ENCODE results near the gene CECR2. TPM values are rescaled to one million over a fixed set of nuclear protein-coding genes. Genes with fewer than 3 reads are reported as not detected.
A peak's percentile ranks its signal among the peaks of the same experiment; 100 is the strongest.

CECR2 gene
- total and polyA plus RNA-seq, 4 experiments from 2014 or later: not detected

DNA sequence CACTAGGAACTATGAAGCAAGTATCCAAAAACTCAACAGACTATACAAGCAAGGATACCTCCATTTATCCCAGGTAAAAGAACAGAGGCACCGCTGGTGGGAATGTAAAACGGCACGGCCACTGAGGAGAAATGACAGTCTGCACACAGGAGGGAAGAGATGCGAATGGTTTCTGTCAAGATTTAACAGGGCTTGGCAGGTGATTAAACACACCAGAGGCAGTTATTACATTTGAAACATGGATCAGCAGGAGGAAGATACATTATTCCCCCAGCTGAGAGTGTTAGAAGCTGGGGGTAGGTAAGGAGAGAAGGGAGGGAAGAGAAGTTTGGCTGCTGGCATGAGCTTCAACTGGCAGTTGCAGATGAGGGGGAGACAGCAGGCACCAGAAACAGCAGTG, 229.1 kb downstream of the CECR2 start:
- ChIA-PET CTCF (ENCODE audit: partially characterized antibody) (no interaction called here), POLR2A (ENCODE audit: partially characterized antibody) (no interaction called here)
- no peaks in the 10 kb centered on the region for H3K9me3 ChIP-seq (ENCODE audit: control insufficient read depth in 1 of 2, low read length in 2 of 2)
- no peaks in the 10 kb centered on the region for H3K4me1 ChIP-seq (ENCODE audit: insufficient read depth, low read length)
- Mint-ChIP-seq H3K4me3 (no peak overlapping the region), H3K36me3 (peaks cover 47 to 78% of the 10 kb centered on the region in 2 donors), H3K9me3 (no peaks in the 10 kb centered on the region), H3K4me1 (peaks cover 0 to 4% (median 2%) of the 10 kb centered on the region in 4 donors), H3K27ac (peak overlapping the region in 2 of 7 donors; percentile 4 to 61), H3K27me3 (no peaks in the 10 kb centered on the region)
- intact Hi-C loops (cut with micrococcal nuclease): no loop called here
- no peak overlapping the region for H3K4me3 ChIP-seq (ENCODE audit: low read length in 2 of 2)
- no peak overlapping the region for H3K27ac ChIP-seq (ENCODE audit: low read depth, low read length)
- H3K27me3 ChIP-seq (ENCODE audit: insufficient read depth, low read length): no peaks in the 10 kb centered on the region
- DNase-seq: no peak
- H3K36me3 ChIP-seq (ENCODE audit: insufficient read depth, low read length): peaks cover 53% of the 10 kb centered on the region

DNA sequence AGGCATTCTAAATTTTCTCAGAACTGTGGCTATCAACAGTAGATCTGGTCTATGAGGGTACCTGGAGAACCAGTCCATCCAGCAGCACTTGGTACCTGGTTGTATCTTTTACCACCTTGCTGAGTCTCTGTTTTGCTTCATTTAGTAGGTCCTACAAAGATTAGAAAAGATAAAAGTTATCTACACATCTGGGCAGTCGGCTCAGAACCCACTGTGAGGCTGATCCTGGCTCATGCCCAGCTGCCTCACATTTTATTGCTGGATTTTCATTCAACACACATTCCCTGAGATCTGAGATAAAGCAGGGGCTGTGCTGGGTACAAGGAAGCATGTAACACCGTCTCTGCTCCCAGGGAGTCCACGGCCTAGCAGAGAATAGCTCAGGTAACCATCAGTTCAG, 231.8 kb downstream of the CECR2 start:
- Mint-ChIP-seq H3K9me3 (no peaks in the 10 kb centered on the region), H3K27ac (peak overlapping the region in 4 of 7 donors; percentile 2 to 78 (median 37)), H3K4me1 (peaks cover 2 to 5% (median 3%) of the 10 kb centered on the region in 4 donors), H3K4me3 (no peak overlapping the region), H3K27me3 (no peaks in the 10 kb centered on the region), H3K36me3 (peaks cover 32 to 62% of the 10 kb centered on the region in 2 donors)
- POLR2A ChIA-PET (ENCODE audit: partially characterized antibody): no interaction called here
- CTCF ChIA-PET (ENCODE audit: partially characterized antibody): no interaction called here
- Histone ChIP-seq H3K4me3 (ENCODE audit: low read length in 2 of 2) (no peak overlapping the region), H3K4me1 (ENCODE audit: insufficient read depth, low read length) (no peaks in the 10 kb centered on the region), H3K36me3 (ENCODE audit: insufficient read depth, low read length) (peaks cover 42% of the 10 kb centered on the region), H3K27me3 (ENCODE audit: insufficient read depth, low read length) (no peaks in the 10 kb centered on the region), H3K27ac (ENCODE audit: low read depth, low read length) (no peak overlapping the region), H3K9me3 (ENCODE audit: control insufficient read depth in 1 of 2, low read length in 2 of 2) (no peaks in the 10 kb centered on the region)
- intact Hi-C loops (cut with micrococcal nuclease): no loop called here
- no peak for DNase-seq

DNA sequence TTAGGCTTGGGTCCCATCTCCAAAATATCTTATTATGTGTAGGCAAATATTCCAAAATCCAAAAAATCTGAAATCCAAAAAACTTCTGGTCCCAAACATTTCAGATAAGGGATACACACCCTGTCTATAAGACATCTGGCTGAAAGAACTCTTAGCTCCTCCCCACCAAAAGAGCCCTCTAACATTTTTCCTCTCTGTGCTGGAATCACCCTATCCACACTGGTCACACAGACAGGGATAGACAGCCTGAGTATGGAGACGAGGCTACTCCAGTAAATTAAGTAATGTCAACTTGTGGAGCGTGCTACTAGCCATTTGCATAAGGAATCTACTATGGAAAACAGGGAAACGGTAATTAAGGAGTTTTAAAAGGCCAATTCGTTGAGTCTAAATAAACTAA, 234.4 kb downstream of the CECR2 start:
- H3K27ac ChIP-seq (ENCODE audit: low read depth, low read length): no peak overlapping the region
- H3K36me3 ChIP-seq (ENCODE audit: insufficient read depth, low read length): peaks cover 27% of the 10 kb centered on the region
- DNase-seq: no peak
- no peaks in the 10 kb centered on the region for H3K27me3 Mint-ChIP-seq
- no peak overlapping the region for H3K4me3 Mint-ChIP-seq
- no peaks in the 10 kb centered on the region for H3K9me3 ChIP-seq (ENCODE audit: control insufficient read depth in 1 of 2, low read length in 2 of 2)
- peaks cover 15 to 37% of the 10 kb centered on the region in 2 donors for H3K36me3 Mint-ChIP-seq
- peak overlapping the region in 1 of 7 donors; percentile 74 for H3K27ac Mint-ChIP-seq
- ChIA-PET POLR2A (ENCODE audit: partially characterized antibody) (no interaction called here), CTCF (ENCODE audit: partially characterized antibody) (interaction anchor here (0.6 kb wide), 1 partner anchor 174 kb away, joined by 3 read pairs; no protein-coding TSS in a partner anchor)
- peaks cover 0 to 4% (median 3%) of the 10 kb centered on the region in 4 donors for H3K4me1 Mint-ChIP-seq
- no peaks in the 10 kb centered on the region for H3K27me3 ChIP-seq (ENCODE audit: insufficient read depth, low read length)
- intact Hi-C loops (cut with micrococcal nuclease): no loop called here
- no peaks in the 10 kb centered on the region for H3K4me1 ChIP-seq (ENCODE audit: insufficient read depth, low read length)
- no peak overlapping the region for H3K4me3 ChIP-seq (ENCODE audit: low read length in 2 of 2)
- no peaks in the 10 kb centered on the region for H3K9me3 Mint-ChIP-seq

DNA sequence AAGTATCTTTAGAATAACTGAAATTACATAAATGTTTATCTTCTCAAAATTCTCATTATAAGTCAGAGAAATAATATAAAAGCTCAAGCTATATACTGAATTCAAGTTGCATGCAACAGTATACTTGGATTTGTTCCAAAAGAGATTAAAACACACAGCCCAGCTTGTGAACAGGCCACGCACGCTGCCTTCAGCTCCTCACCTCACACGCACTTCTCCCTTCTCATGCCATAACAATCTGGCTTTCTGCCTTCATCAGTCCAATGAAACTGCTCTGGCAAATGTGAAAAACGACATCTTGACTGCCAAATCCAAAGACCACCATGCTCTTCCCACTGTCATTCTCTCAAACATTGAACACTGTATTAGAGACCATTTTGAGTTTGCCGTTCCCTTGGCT, 237.2 kb downstream of the CECR2 start:
- peaks cover 33% of the 10 kb centered on the region for H3K36me3 ChIP-seq (ENCODE audit: insufficient read depth, low read length)
- no peak overlapping the region for H3K4me3 Mint-ChIP-seq
- H3K9me3 ChIP-seq (ENCODE audit: control insufficient read depth in 1 of 2, low read length in 2 of 2): no peaks in the 10 kb centered on the region
- H3K27me3 ChIP-seq (ENCODE audit: insufficient read depth, low read length): no peaks in the 10 kb centered on the region
- POLR2A ChIA-PET (ENCODE audit: partially characterized antibody): no interaction called here
- H3K4me1 ChIP-seq (ENCODE audit: insufficient read depth, low read length): no peaks in the 10 kb centered on the region
- no peaks in the 10 kb centered on the region for H3K27me3 Mint-ChIP-seq
- H3K36me3 Mint-ChIP-seq: peaks cover 15 to 28% of the 10 kb centered on the region in 2 donors
- intact Hi-C loops (cut with micrococcal nuclease): no loop called here
- peaks cover 0 to 5% (median 5%) of the 10 kb centered on the region in 4 donors for H3K4me1 Mint-ChIP-seq
- DNase-seq: no peak
- CTCF ChIA-PET (ENCODE audit: partially characterized antibody): interaction anchor here (0.5 kb wide), 1 partner anchor 10 kb away, joined by 3 read pairs; no protein-coding TSS in a partner anchor
- H3K9me3 Mint-ChIP-seq: no peaks in the 10 kb centered on the region
- H3K4me3 ChIP-seq (ENCODE audit: low read length in 2 of 2): no peak overlapping the region
- H3K27ac Mint-ChIP-seq: peak overlapping the region in 1 of 7 donors; percentile 19
- H3K27ac ChIP-seq (ENCODE audit: low read depth, low read length): no peak overlapping the region

Other genes with a start within 250 kb of the CECR2 start
- gene TMEM121B, start 248.1 kb upstream of the CECR2 start, total RNA-seq: under 1 TPM in 1 of 2 experiments, not detected in 1; 0.12 TPM
- gene TMEM121B, start 248.1 kb upstream of the CECR2 start, polyA plus RNA-seq: not detected
- 10 to 100 TPM; 23.1 to 23.3 TPM for gene HDHD5, start 210.2 kb upstream of the CECR2 start, total RNA-seq
- gene HDHD5, start 210.2 kb upstream of the CECR2 start, polyA plus RNA-seq: 10 to 100 TPM; 51.6 to 86.7 TPM
- 100 to 1,000 TPM; 133 to 147 TPM for gene ADA2, start 150.0 kb upstream of the CECR2 start, total RNA-seq
- gene ADA2, start 150.0 kb upstream of the CECR2 start, polyA plus RNA-seq: 10 to 100 TPM; 67.3 to 77.1 TPM
- gene SLC25A18, start 194.0 kb downstream of the CECR2 start, total RNA-seq: not detected
- gene SLC25A18, start 194.0 kb downstream of the CECR2 start, polyA plus RNA-seq: under 1 TPM in 1 of 2 donors, not detected in 1; 0.10 TPM

Data from CD4-positive, alpha-beta memory T cell (primary cell).